Lower leg skin (tissue), 4 donors: ENCODE results near the gene LRRC41. TPM values are rescaled to one million over a fixed set of nuclear protein-coding genes. Genes with fewer than 3 reads are reported as not detected.

ENCODE experiments used
- DNase-seq, 2 donors: peaks; one replicate each; pipeline ENCODE4 v3.0.0-alpha.2; 2019; ENCODE audit warnings: low spot score in 2 of 2
- H3K4me3 ChIP-seq: fragments of 200-600 bp; sonication (generic); 2 replicates; pipeline ENCODE4 v1.5.1; 2017; ENCODE audit warnings: mild to moderate bottlenecking, low read depth; ENCODE audit not compliant: poor library complexity, severe bottlenecking
- POLR2A ChIP-seq, 2 donors: fragments of 450-650 bp; IDR thresholded peaks; one replicate each; pipeline ENCODE4 v1.6.1; 2016 to 2017; ENCODE audit warnings: antibody characterized with exemption in 2 of 2, mild to moderate bottlenecking in 1 of 2, moderate library complexity in 1 of 2
- WGBS, 2 donors: methylation state at CpG; one replicate each; pipeline ENCODE4 v1.1.5; 2018; 5-methylcytosine and 5-hydroxymethylcytosine counted together
- intact Hi-C: fragments of 100-400 bp; cut with DNase I; formaldehyde crosslinking; loops from one replicate; pipeline ENCODE4 v1.15.0; 2023; ENCODE audit warnings: low total_unique reads
- total RNA-seq, 4 donors: library from RNA; depleted of rRNA; stranded (reverse); fragments of >200 nt; gene quantifications; one replicate each; pipeline ENCODE4 v1.1.0, GENCODE V29; 2016
- TF ChIP-seq, protein P1 (sequence below), 3 donors: fragments of 450-650 bp; IDR thresholded peaks; one replicate each; pipeline ENCODE4 v1.5.1; 2016; ENCODE audit warnings: antibody characterized with exemption in 3 of 3, mild to moderate bottlenecking in 3 of 3, moderate library complexity in 2 of 3

Gene LRRC41
- total RNA-seq, 4 donors from 2014 or later: 74.6 to 87.8 (median 82.3) TPM

DNA sequence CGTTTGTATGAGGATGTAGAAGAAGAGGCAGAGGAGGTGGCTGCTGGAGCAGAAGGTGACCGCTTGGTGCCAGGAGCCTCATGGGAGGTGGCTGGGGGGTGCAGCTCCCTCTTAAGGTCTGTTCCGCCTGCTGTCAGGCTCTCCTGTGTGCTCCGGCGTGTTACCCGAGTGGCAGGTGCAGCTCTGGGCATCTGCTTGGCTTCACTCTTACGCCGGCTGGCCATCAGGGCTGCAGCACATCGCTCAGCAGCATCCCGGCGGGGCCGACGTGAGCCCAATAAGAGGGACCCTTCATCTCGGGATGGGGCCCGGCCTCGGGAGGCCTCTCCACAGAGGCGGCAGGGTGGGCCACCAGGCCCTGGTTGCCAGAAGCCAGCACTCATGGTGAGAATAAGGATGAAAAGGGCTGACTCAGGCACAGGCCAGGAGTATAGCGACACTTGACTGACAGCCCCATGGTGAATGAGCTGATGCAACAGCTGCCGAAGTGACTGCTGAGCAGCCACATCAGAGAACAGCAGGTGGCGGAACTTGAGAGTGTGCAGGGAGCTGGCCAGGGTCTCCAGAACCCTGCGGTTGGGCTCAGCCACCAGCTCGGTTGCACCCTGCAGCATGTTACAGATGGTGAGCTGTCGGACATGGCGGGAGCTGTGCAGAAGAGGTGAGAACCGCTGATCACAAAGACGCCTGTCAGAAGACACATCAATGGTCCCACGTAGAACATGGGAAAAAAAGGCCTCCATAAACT, 17.5 kb downstream of the LRRC41 start:
- WGBS, 2 donors: 87 to 90% methylated on average over 27 of the region's 27 CpGs
- intact Hi-C loops: no loop called here

DNA sequence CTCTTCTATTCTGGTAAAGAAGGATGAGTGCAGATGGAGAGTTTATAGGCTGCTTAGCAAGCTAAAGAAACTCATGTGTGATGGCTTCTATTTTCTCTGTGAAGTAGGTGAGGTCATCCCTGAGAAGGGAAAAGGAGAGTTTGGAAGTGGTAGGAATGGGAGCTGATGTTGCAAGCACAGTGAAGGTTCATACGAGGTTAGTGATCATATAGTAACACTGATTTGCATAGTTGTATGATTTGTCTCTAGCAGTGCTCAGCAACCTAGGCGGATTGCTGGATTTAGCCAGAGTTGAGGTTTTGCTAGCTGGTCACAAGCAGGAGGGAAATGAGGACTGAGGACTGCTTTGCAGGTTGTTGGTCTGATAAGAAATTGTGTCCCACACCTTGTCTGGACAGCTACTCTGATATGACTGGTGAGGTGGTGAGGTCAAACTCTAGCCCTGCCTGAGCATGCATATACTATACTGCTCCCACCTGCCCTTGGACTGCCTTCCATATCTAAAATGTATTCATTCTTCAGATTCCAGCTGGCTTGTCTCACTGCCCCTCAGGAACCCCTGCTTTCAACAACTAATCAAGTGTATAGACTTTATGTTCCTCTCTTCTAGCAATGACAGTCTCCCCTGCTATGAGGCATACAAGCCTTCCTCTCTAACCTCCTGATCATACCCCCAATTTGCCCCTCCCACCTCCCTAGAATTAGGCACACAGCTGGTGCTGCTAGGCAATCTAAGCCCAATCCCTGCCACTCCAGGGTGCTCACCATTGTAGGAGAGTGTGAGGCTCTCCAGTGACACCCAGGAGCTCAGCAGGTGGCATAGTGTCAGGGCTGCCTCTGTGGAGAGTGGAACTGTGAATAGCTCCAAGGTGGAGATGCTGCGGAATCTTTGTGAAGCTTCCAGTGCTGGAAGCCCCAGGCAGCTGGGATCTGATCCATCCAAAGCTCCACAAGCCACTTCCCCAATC, 18.5 kb downstream of the LRRC41 start:
- no peak overlapping the region for H3K4me3 ChIP-seq
- TF ChIP-seq, protein P1, sequence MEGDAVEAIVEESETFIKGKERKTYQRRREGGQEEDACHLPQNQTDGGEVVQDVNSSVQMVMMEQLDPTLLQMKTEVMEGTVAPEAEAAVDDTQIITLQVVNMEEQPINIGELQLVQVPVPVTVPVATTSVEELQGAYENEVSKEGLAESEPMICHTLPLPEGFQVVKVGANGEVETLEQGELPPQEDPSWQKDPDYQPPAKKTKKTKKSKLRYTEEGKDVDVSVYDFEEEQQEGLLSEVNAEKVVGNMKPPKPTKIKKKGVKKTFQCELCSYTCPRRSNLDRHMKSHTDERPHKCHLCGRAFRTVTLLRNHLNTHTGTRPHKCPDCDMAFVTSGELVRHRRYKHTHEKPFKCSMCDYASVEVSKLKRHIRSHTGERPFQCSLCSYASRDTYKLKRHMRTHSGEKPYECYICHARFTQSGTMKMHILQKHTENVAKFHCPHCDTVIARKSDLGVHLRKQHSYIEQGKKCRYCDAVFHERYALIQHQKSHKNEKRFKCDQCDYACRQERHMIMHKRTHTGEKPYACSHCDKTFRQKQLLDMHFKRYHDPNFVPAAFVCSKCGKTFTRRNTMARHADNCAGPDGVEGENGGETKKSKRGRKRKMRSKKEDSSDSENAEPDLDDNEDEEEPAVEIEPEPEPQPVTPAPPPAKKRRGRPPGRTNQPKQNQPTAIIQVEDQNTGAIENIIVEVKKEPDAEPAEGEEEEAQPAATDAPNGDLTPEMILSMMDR (IDR thresholded peaks at IDR 0.05): no peak
- WGBS, 2 donors: 69 to 70% methylated on average over 3 of the region's 3 CpGs
- intact Hi-C loops: no loop called here
- DNase-seq: no peak

More for the DNA sequence above, 17.5 kb downstream of the LRRC41 start:
- no peak for DNase-seq
- no peak overlapping the region for H3K4me3 ChIP-seq
- TF ChIP-seq, protein P1 (IDR thresholded peaks at IDR 0.05): no peak
- no peak for TF ChIP-seq POLR2A (IDR thresholded peaks at IDR 0.05)

DNA sequence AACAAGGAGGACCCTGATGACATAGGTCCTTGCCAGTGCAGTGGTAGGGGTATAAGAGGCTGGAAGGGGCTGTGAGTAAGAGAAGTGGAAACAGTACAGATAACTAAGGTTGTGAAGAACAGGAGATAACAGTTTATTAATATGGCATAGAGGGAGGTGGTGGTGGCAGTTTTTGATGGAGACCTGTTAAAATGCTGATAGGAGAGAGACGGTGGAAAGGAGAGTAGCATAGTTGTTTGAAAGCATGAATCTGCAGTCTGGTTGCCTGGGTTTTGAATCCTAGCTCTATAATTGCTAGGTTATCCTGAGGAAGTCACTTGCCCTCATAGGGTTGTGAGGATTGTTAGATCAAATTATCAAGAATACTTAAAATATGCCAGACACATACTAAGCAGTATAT, 19.4 kb downstream of the LRRC41 start:
- TF ChIP-seq POLR2A (IDR thresholded peaks at IDR 0.05): no peak
- TF ChIP-seq, protein P1 (IDR thresholded peaks at IDR 0.05): no peak
- 84 to 100% methylated on average over 1 of the region's 1 CpG for WGBS, 2 donors
- DNase-seq: no peak
- intact Hi-C loops: no loop called here
- H3K4me3 ChIP-seq: no peak overlapping the region

DNA sequence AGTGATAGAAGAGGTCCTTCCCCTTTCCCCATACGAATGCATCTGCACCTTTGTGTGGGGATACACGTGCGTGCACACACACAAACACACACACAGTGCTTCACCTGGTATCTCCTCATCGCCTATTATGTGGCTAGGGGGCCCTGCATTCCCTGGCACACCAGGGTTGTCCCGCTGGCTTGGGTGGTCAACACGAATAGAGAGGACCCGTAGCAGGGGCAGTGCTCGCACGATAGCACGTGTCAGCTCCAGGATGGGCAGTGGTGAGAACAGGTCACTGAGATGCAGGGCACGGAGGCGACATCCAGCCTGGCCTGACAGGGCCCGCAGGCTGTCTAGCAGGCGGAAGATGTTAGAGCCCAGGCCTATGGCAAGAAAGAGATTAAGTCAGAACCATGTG, 22.4 kb downstream of the LRRC41 start:
- intact Hi-C loops: no loop called here
- 92 to 93% methylated on average over 14 of the region's 14 CpGs for WGBS, 2 donors
- H3K4me3 ChIP-seq: no peak overlapping the region
- no peak for TF ChIP-seq POLR2A (IDR thresholded peaks at IDR 0.05)
- TF ChIP-seq, protein P1 (IDR thresholded peaks at IDR 0.05): no peak
- DNase-seq: no peak

DNA sequence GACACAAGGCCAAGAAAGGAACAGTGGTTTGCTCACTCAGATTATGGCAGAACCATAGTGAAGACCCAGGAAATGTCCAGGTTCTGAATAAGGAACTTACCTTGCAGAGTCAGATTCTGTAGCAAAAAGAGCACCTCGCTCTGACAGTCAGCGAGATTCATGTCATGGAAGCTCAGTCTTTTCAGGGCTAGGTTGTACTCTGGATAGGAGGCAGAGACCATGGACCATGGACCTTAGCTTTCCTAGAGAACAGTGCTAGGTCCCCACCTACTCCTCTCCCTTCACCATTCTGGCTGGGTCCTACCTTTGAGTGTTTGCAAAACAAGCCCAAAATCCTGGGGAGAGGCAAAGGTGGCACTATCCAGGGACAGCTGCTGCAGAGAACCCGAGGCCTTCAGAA, 23.3 kb downstream of the LRRC41 start:
- no peak for TF ChIP-seq POLR2A (IDR thresholded peaks at IDR 0.05)
- TF ChIP-seq, protein P1 (IDR thresholded peaks at IDR 0.05): no peak
- intact Hi-C loops: no loop called here
- no peak overlapping the region for H3K4me3 ChIP-seq
- DNase-seq: no peak
- WGBS, 2 donors: 85 to 98% methylated on average over 3 of the region's 3 CpGs
